Effector CD4-positive, alpha-beta T cell (primary cell): ENCODE measurements around the gene SLC2A9.
"Not testable (repeated sequence)": the region's sequence is repeated elsewhere in the genome, so short reads cannot be mapped to it uniquely, and the experiment has no call there.

Experiments
- DNase-seq: peaks from one replicate; pipeline ENCODE4 v3.0.0-alpha.2; 2020

SLC2A9 gene

DNA sequence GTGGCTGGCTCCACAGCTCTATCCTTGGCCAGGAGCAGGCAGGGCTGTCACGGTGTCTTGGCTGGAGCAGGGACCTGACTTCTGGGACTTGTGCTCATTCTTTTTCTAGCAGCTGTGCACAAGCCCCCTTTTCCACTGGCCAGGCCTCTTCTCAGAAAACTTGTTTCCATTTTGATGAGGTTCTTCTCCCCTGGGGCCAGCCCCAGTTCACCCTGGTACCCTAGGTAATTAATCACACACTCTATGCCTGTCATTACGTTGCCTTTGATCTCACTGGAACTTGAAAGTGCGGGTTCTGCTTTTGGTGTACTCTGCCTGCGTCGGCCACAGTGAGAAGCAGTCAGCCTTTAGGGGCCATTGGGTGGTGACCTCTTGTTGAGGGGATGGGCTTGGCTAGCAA lies 213.2 kb downstream of the SLC2A9 start:
- DNase-seq, result no peak

GRCh38 chr4:9804918-9805317 lies 216.4 kb downstream of the SLC2A9 start:
- DNase-seq, result no peak

DNA sequence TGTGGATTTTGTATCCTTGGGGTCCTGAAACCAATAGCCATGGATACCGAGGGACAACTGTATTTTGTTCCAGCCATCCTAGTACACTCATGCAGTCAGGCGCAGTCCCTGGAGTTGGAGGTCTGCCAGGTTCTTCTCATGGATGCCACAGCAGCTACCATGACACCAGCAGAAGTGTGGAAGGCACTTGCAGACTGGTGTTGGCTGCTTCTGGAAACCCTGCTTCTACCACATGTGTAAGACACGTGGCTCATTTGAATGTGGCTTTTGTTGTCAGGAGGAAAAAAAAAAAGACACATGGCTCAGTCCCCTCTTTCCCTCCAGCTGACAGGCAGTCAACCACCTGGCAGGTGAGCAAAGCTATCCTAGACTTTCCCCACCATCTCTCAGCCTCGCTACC lies 220.4 kb downstream of the SLC2A9 start:
- no peak for DNase-seq

DNA sequence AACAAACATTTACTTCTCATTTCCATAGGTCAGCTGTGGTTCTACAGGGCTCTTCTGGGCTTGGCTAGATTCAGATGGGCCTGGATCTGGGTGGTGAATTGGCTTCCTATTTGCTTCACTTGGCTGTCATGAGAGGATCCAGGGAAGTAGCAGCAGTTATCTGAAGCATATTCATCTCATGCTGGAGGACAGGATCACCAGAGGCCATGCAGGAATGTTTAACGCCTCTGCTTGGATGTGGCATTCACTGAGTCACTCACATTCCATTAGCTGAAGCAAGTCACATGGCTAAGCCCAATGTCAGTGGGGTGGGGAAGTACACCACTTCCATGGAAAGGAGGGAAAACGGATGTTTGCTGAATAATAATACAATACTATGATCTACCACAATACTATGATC lies 224.7 kb downstream of the SLC2A9 start:
- DNase-seq, result not testable (repeated sequence)

DNA sequence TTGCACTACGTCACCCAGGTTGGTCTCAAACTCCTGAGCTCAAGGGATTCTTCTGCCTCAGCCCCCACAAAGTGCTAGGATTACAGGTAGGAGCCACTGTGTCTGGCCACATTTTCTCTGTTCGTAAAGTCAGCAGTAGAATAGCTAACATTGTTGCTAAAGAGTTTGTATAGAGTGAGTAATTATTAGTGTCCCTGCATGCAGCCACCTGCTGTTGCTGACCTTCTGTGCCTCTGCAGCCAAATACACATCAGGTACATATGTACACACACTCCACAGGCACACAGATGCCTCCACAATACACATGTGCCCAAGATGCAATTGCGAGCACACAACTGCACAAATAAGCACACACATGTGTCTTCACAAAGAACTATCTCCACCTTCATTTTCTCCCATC lies 228.9 kb downstream of the SLC2A9 start:
- DNase-seq, result no peak

DNA sequence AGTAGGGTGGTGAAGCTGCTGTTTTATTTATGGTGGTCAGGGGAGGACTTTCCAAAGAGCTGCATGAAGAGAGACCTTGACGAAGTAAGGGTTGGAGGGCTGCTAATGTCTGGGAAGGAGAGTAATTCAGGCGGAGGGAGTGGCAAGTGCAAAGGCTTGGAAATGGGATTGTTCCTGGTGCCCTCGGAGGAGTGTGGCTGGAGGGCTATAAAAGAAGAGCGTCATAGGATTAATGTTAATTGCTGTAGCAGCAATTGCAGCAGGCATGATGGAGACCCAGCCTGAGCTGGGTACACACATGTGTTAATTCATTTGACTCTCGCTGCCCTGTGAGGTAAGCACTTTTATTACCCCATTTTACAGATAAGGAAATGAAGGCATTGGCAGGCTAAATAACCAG lies 235.4 kb downstream of the SLC2A9 start:
- DNase-seq, result not testable (repeated sequence)

GRCh38 chr4:9782136-9782436 lies 239.2 kb downstream of the SLC2A9 start:
- no peak for DNase-seq

GRCh38 chr4:9781343-9782135 lies 239.8 kb downstream of the SLC2A9 start, which contains the start of gene DRD5:
Gene DRD5 (plus strand): TSS chr4:9781634. CDS start chr4:9782030, 396 bp downstream.
- DNase-seq, result no peak
